Measurements from ENCODE around the gene OLFM1.
"Not testable (repeated sequence)": the region's sequence is repeated elsewhere in the genome, so short reads cannot be mapped to it uniquely, and the experiment has no call there.

Gene OLFM1

DNA sequence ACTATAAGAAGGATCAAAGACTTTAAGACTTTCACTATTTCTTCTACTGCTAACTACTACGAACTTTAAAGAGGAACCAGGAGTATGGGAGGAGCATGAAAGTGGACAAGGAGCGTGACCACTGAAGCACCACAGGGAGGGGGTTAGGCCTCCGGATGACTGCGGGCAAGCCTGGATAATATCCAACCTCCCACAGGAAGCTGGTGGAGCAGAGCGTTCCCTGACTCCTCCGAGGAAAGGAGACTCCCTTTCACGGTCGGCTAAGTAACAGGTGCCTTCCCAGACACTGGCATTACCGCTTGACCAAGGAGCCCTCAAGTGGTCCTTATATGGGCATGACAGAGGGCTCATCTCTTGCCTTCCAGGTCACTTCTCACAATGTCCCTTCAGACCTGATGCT lies 62.4 kb downstream of the OLFM1 start:
- not testable (repeated sequence) for DNase-seq (ENCODE audit: low read depth in 1 of 2, low spot score in 1 of 2)

- no peak for DNase-seq (ENCODE audit: low read depth in 1 of 2, low spot score in 1 of 2)
These were observed 63.5 kb downstream of the OLFM1 start for GRCh38 chr9:135150981-135151380.

- DNase-seq (ENCODE audit: low read depth in 1 of 2, low spot score in 1 of 2): no peak
These were observed 64.5 kb downstream of the OLFM1 start for GRCh38 chr9:135151757-135152613.

DNA sequence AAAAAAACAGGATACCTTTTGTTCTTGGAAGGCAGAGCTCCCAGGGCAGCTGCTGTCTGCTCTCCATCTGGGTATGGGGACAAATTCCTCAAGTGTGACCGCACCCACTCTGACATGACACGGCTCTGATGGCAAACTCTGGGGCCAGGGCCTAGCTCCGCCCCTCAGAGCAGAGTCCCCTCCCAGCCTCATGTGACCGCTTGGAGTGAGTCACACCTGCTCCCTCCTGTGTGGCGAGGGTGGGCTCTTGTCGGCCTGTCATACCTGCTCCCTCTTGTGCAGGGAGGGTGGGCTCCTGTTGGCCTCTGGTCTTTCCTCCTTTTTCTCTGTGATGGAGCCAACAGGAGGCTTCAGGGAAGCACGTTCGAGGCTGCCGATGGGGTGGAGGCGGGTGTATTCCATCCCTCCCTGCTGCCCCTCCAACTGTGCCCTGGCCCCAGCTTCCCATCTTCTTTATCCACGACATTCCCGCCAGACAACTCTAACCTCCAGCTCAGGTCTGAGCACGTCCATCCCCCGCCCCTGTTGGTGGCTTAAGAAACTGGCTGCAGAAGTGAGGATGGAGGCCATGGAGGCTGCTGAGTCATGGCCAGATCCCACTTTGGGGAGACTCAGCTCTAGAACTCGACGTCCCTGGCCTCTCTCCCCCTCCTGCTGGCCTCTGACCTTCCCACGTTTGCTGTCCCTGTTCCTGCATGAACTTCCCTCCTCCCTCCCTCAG lies 65.3 kb downstream of the OLFM1 start:
- no peak for DNase-seq (ENCODE audit: low read depth in 1 of 2, low spot score in 1 of 2)

GRCh38 chr9:135154050-135154615 lies 66.7 kb downstream of the OLFM1 start:
- DNase-seq (ENCODE audit: low read depth in 1 of 2, low spot score in 1 of 2): no peak

DNA sequence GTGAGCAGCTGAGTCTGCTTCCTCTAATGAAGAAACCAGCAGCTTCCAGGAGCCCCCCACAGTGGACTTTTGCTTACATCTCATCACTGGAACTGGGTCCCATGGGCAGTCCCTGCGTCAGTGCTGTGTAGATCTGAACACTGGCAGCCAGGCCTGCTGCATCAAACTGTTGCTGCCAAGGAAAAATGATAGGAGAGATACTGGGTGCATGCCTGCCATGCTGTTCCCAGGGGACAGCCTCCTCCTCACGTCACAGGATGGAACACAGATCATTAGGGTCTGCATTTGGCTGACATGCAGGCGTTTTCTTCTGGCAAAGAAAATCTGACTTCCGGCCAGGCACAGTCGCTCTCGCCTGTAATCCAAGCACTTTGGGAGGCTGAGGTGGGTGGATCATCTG lies 67.9 kb downstream of the OLFM1 start:
- DNase-seq (ENCODE audit: low read depth in 1 of 2, low spot score in 1 of 2): no peak

DNA sequence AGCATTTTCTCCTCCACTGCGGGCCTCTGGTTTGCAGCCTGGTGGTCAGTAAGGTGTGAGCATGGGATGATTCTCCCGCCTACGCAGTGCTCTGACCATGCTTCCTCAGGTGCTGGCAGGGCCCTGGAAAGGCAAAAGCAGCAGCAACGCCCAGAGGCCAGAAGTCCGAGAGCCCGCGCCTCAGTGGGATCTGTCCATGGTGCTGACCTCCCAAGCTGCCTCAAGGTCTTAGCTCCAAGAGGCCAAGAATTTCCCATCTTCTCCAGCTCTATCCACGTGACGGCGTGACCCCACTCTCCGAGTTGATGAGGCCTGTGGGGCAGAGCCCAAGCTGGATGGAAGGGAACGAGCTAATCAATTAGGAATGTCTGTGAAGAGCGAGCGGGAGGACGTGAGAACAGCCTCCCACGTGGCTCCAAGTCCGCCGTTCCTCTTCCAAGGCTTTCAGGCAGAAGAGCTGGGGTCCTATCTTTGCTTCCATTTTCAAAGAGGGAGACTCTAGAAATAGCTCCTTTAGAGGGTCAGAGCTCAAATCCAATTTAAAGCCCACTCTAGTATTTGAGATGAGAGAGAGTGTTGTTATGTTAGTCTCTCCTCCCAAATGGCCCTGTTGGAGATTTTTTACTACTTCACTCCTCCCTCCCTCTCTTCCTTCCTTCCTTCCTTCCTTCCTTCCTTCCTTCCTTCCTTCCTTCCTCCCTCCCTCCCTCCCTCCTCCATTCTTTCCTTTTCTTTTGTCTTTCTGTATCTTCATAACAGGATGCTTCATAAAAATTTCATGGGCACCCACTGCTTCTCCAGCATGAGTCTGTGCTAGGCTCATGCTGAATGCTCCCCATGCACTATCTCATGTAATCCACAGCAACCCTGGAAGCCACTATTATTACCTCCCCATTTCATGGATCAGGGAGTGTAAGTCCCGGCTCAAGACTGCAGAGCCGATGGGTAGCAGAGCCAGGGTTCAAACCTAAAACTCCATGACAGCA lies 69.3 kb downstream of the OLFM1 start:
- DNase-seq (ENCODE audit: low read depth in 1 of 2, low spot score in 1 of 2): no peak

DNA sequence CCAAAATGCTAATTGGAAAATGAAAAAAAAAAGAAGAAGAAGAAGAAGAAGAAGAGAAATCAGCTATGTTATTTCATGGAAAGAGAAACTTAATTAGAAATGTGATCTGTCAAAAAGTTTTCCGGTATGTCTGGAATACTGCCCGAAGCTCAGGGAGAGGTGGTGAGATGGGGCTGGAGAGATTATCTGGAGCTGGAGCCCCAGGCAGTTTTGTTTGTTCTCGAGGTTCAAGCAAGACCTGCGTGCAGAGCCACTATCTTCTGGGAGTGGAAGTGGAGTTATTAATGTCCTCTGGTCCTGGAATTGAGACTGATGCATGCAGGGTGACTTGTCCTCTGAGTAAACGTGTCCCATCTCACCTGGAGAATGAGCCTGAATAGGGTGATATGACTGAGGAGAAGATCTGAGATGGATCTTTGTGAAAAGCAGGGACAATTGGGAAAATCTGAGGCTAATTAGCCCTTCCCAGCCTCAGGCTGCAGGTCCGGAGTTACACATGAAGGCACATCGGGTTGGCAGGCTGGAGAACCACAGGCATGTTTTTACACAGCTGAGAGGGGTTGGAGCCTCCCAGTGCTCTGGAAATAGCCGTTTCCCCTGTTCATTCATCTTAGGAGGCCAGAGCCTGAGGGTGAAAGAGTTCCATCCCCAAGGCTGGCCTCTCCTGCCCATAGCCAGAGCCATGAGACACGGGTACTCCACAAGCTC lies 70.5 kb downstream of the OLFM1 start:
- no peak for DNase-seq (ENCODE audit: low read depth in 1 of 2, low spot score in 1 of 2)

GRCh38 chr9:135158564-135158937 lies 71.1 kb downstream of the OLFM1 start:
- no peak for DNase-seq (ENCODE audit: low read depth in 1 of 2, low spot score in 1 of 2)

DNA sequence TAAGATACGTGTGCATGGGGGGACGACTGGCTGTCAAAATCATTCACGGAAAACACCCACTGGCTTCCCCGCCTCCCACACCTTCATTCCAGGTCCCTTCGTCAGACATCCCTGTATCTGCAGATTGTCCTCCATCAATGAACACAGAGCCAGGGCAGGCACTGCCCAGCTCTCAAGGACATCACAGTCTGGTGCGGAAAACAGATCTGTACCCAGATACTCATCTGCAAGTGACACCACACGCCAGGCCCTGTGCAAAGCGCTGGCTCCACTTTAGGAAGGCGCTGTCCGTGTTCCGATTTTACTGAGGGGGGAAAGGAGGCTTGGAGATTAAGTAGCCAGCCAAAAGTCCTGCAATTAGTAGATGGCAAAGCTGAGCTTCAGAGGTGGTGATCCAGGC lies 72.3 kb downstream of the OLFM1 start:
- no peak for DNase-seq (ENCODE audit: low read depth in 1 of 2, low spot score in 1 of 2)

GRCh38 chr9:135160862-135161261 lies 73.4 kb downstream of the OLFM1 start:
- no peak for DNase-seq (ENCODE audit: low read depth in 1 of 2, low spot score in 1 of 2)

DNA sequence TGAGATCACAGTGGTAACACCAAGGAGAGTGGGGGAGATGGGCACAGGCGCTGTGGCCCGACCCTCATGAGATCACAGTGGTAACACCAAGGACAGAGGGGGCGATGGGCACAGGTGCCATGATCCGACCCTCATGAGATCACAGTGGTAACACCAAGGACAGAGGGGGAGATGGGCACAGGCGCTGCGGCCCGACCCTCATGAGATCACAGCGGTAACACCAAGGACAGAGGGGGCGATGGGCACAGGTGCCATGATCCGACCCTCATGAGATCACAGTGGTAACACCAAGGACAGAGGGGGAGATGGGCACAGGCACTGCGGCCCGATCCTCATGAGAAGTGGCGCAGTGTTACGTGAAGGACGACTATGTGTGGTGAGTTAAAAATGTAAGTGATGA lies 75.1 kb downstream of the OLFM1 start:
- DNase-seq (ENCODE audit: low read depth in 1 of 2, low spot score in 1 of 2): not testable (repeated sequence)

DNA sequence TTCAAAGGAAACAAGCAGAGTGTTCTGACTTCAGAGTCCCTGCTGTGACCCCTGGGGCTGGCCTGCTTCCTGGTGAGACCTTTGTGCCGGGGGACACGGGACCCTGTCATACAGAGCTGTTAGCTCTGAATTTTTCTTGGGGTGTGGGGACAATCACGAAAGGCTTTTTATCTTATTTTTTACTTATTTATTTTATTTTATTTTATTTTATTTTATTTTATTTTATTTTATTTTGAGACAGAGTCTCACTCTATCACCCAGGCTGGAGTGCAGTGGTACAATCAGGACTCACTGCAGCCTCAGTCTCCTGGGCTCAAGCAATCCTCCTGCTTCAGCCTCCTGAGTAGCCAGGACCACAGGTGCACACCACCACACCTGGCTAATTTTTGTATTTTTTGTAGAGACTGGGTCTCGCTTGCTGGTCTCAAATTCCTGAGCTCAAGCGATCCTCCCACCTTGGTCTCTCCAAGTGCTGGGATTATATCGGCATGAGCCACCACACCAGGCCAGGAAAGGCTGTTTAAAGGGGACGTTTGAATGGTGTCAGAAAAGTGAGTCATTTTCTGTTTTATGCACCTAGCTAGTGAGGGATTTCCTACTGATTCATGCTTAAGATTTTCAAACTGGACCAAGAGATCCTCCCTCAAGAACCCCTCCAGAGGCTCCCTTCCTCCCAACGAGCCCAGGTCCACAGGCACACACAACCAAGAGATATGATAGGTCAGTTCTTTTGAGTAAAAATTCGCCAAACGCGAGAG lies 75.7 kb downstream of the OLFM1 start:
- no peak for DNase-seq (ENCODE audit: low read depth in 1 of 2, low spot score in 1 of 2)

DNA sequence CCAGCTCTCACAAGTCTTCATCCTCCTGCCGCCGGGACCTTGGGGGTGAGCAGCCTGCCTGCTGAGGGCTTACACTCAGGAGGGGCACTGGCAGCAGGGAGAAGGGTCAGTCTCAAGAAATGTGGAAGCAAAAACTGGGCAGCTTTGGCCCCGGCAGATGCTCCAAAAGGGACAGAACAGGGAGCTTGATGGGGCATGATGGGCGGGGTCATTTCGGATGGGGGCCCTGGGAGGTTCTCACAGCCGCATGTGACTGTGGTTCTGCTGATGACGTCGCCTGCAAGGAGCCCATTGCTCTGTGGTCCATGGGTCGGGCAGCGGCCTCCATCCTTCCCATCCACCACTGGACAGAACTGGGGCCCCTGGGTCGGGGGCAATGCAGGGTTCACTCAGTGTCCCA lies 76.6 kb downstream of the OLFM1 start:
- DNase-seq (ENCODE audit: low read depth in 1 of 2, low spot score in 1 of 2): no peak

DNA sequence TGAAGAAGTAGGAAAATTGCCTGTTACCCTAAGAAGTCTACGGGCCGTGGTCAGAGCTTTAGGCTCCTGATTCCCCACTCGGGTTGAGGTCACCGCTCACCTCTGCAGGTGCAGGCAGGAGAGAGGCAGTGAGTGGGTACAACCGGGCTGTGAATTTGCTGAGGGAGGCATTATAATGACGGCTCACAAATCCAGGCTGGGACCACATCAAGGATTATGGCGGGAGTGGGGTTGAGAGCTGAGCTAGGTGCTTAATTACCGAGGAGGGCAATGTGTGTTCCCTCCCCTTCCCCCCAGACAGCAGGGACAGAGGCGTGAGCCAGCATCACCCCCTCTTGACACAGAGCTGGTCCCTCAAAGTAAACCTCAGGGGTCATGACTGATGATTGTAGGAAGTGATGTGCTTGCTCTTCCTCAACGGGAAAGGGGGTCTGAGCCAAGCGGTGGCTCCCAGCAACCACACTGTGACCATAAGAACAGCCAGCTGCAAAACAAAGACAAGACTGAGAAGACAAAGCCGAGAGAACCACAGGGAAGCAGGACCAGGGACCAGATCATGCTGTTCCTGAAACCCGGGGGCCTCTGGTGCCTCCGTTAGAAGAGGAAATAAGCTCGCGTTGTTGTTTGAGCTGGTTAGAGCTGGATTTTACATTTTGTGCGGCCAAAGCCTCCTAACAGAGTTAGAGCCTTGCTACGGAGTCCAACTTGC lies 77.7 kb downstream of the OLFM1 start:
- DNase-seq (ENCODE audit: low read depth in 1 of 2, low spot score in 1 of 2): no peak

- no peak for DNase-seq (ENCODE audit: low read depth in 1 of 2, low spot score in 1 of 2)
These were observed 78.5 kb downstream of the OLFM1 start for GRCh38 chr9:135165756-135166519.

GRCh38 chr9:135166565-135166964 lies 79.1 kb downstream of the OLFM1 start:
- DNase-seq (ENCODE audit: low read depth in 1 of 2, low spot score in 1 of 2): no peak

DNA sequence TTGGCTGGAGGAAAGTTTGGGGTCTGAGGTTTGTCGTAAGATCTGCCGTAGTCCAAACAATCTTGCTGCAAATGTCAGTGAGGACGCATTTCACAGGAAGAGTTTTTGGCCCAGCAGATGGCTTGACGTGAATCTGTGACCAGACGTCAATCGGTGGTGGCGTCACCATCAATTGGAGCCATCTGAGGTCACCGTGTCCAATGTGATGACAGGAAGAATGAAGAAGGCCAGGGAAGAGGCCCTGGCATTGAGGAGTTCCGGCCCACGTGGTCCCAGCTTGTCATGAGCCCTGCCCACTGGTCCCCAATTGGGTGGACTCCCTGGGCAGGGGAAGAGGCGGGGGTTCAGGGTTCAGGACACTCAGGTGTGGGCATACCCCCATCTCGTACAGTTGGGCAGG lies 79.9 kb downstream of the OLFM1 start:
- DNase-seq (ENCODE audit: low read depth in 1 of 2, low spot score in 1 of 2): no peak
